Measurements from ENCODE around the gene MDH1B.

- TF ChIP-seq CTCF (IDR thresholded peaks at IDR 0.05) = no peak
- no peak for TF ChIP-seq POLR2AphosphoS5 (IDR thresholded peaks at IDR 0.05; ENCODE audit: low read depth, low read length)
- no peak for TF ChIP-seq TCF7L2 (IDR thresholded peaks at IDR 0.05; ENCODE audit: low read depth, low read length)
Measured at GRCh38 chr2:206756816-206757215, 8.3 kb downstream of the MDH1B start.
